HCT116 (cell line): ENCODE results near the gene EDDM13. TPM values are rescaled to one million over a fixed set of nuclear protein-coding genes. Genes with fewer than 3 reads are reported as not detected.

Experiments
- ATAC-seq: fragments of 200-7000 bp; cut with Tn5 transposase; 2 replicates; pipeline ENCODE4 v1.9.1; 2020; ENCODE audit warnings: mild to moderate bottlenecking, moderate library complexity
- BruUV-seq: library from RNA; stranded (reverse); fragments of 400-500 nt; replicated peaks from 2 replicates; lab custom pipeline; 2021; lab: Mats Ljungman, UMichigan
- CTCF ChIA-PET: fragments of 300-600 bp; sonication (Branson Sonifier 250); formaldehyde crosslinking; loops from one replicate; lab custom pipeline; 2021; ENCODE audit warnings: antibody characterized with exemption; lab: Charles Lee
- POLR2A ChIA-PET: fragments of 300-600, 350-600 bp; sonication (Branson Sonifier 250); formaldehyde crosslinking; loops from one replicate; lab custom pipeline; 2021; ENCODE audit warnings: antibody characterized with exemption; lab: Charles Lee
- RAD21 ChIA-PET, 2 experiments: fragments of 300-600 bp; sonication (Branson Sonifier 250); formaldehyde crosslinking; loops; one replicate each; lab custom pipeline; 2023; ENCODE audit warnings: low total read pairs in 2 of 2; ENCODE audit not compliant: uncharacterized antibody in 2 of 2, unreplicated experiment in 2 of 2, low non-redundant PET in 1 of 2; lab: Charles Lee
- DNase-seq: peaks from one replicate; pipeline ENCODE4 v3.0.0-alpha.2; 2010; ENCODE audit warnings: low read depth, low spot score
- H2AFZ ChIP-seq: fragments of 200-600 bp; shearing (Covaris generic), sonication (generic); 2 replicates; pipeline ENCODE4 v1.6.1; 2017; ENCODE audit warnings: low read depth, mixed run types, mixed read lengths, antibody characterized with exemption, low read length; ENCODE audit not compliant: poor library complexity, severe bottlenecking
- H3K27ac ChIP-seq: 2 replicates; pipeline ENCODE4 v1.5.1; 2012; ENCODE audit warnings: low read depth, low read length
- H3K27me3 ChIP-seq: fragments of 200-600 bp; sonication (generic); 2 replicates; pipeline ENCODE4 v1.6.1; 2016; ENCODE audit warnings: mixed run types, low read length, mixed read lengths; ENCODE audit not compliant: insufficient read depth
- H3K36me3 ChIP-seq, 2 experiments: fragments of 200-500 bp in 1 of 2; fragments of 200-600 bp in 1 of 2; sonication (Bioruptor generic) in 1 of 2; sonication (generic) in 1 of 2; 2 replicates each; pipeline versions ENCODE4 v1.5.1 to v1.6.1; 2014 to 2016; ENCODE audit warnings: low read length in 2 of 2, inconsistent platforms in 1 of 2, mixed read lengths in 1 of 2, mixed run types in 1 of 2; ENCODE audit not compliant: insufficient read depth in 2 of 2, control insufficient read depth in 1 of 2
- H3K4me1 ChIP-seq, 2 experiments: fragments of 200-600 bp in 1 of 2; sonication (generic) in 1 of 2; 2 replicates each; pipeline versions ENCODE4 v1.5.1 to v1.6.1; 2012 to 2017; ENCODE audit warnings: low read length in 2 of 2, inconsistent platforms in 1 of 2, mild to moderate bottlenecking in 1 of 2, mixed read lengths in 1 of 2, mixed run types in 1 of 2, moderate library complexity in 1 of 2; ENCODE audit not compliant: insufficient read depth in 2 of 2, control insufficient read depth in 1 of 2
- H3K4me2 ChIP-seq: fragments of 200-600 bp; sonication (generic); 2 replicates; pipeline ENCODE4 v1.6.1; 2017; ENCODE audit warnings: mixed run types, low read length, mixed read lengths
- H3K4me3 ChIP-seq, 2 experiments: fragments of 200-600 bp in 1 of 2; sonication (generic) in 1 of 2; replicated peaks in 1 of 2; 2 replicates each; pipeline ENCODE4 v1.5.1; 2011 to 2016; ENCODE audit warnings: low read length in 2 of 2, control low read depth in 1 of 2, low read depth in 1 of 2, mild to moderate bottlenecking in 1 of 2, mixed read lengths in 1 of 2, mixed run types in 1 of 2
- H3K79me2 ChIP-seq: fragments of 200-600 bp; sonication (generic); 2 replicates; pipeline ENCODE4 v1.6.1; 2017; ENCODE audit warnings: mild to moderate bottlenecking, mixed run types, low read length, moderate library complexity, mixed read lengths; ENCODE audit not compliant: insufficient read depth
- H3K9ac ChIP-seq: fragments of 200-600 bp; sonication (generic); 2 replicates; pipeline ENCODE4 v1.6.1; 2016; ENCODE audit warnings: low read length, mixed read lengths
- H3K9me2 ChIP-seq: fragments of 200-600 bp; sonication (generic), shearing (Covaris generic); 2 replicates; pipeline ENCODE4 v1.6.1; 2017; ENCODE audit warnings: mixed run types, mild to moderate bottlenecking, moderate library complexity; ENCODE audit not compliant: insufficient read depth
- H3K9me3 ChIP-seq, 2 experiments: fragments of 200-500 bp in 1 of 2; fragments of 200-600 bp in 1 of 2; sonication (Bioruptor generic) in 1 of 2; sonication (generic) in 1 of 2; 2 replicates each; pipeline ENCODE4 v1.6.1; 2014 to 2017; ENCODE audit warnings: low read length in 2 of 2, mixed read lengths in 2 of 2, inconsistent platforms in 1 of 2, low read depth in 1 of 2, mild to moderate bottlenecking in 1 of 2, mixed run types in 1 of 2, moderate library complexity in 1 of 2; ENCODE audit not compliant: control insufficient read depth in 1 of 2, insufficient read depth in 1 of 2
- H4K20me1 ChIP-seq: fragments of 200-600 bp; sonication (generic), shearing (Covaris generic); 2 replicates; pipeline ENCODE4 v1.6.1; 2017; ENCODE audit warnings: mixed run types, mild to moderate bottlenecking, moderate library complexity; ENCODE audit not compliant: insufficient read depth
- CBX3 ChIP-seq: IDR thresholded peaks from 2 replicates; pipeline ENCODE4 v1.6.1; 2012; ENCODE audit warnings: low read depth
- EGR1 ChIP-seq: IDR thresholded peaks from 2 replicates; pipeline ENCODE4 v1.6.1; 2012; ENCODE audit warnings: low read depth
- ELF1 ChIP-seq: IDR thresholded peaks from 2 replicates; pipeline ENCODE4 v1.6.1; 2012; ENCODE audit warnings: low read depth, borderline replicate concordance
- EZH2 ChIP-seq: fragments of 200-600 bp; sonication (generic); IDR thresholded peaks from 2 replicates; pipeline ENCODE4 v1.6.1; 2017; ENCODE audit warnings: antibody characterized with exemption, mixed run types
- EZH2phosphoT487 ChIP-seq: fragments of 200-600 bp; IDR thresholded peaks from 2 replicates; pipeline ENCODE4 v1.6.1; 2018; ENCODE audit warnings: antibody characterized with exemption, borderline replicate concordance
- JUND ChIP-seq: IDR thresholded peaks from 2 replicates; pipeline ENCODE4 v1.6.1; 2012
- POLR2AphosphoS5 ChIP-seq: IDR thresholded peaks from 2 replicates; pipeline ENCODE4 v1.6.1; 2011; ENCODE audit warnings: mild to moderate bottlenecking, low read depth, low read length, moderate library complexity
- SP1 ChIP-seq: IDR thresholded peaks from 2 replicates; pipeline ENCODE4 v1.6.1; 2012; ENCODE audit warnings: low read depth
- TCF7L2 ChIP-seq: IDR thresholded peaks from 2 replicates; pipeline ENCODE4 v1.7.0; 2011; ENCODE audit warnings: borderline replicate concordance, inconsistent platforms; ENCODE audit not compliant: insufficient read depth, insufficient read length; ENCODE audit errors: extremely low read depth
- YY1 ChIP-seq: IDR thresholded peaks from 2 replicates; pipeline ENCODE4 v1.6.1; 2011; ENCODE audit warnings: low read length, low read depth, moderate library complexity, mild to moderate bottlenecking; ENCODE audit not compliant: insufficient replicate concordance; ENCODE audit errors: extremely low read depth
- ZFX ChIP-seq: fragments of 450-650 bp; IDR thresholded peaks from 2 replicates; pipeline ENCODE4 v1.6.1; 2017
- ZNF274 ChIP-seq: fragments of 200-500 bp; sonication (Bioruptor generic); IDR thresholded peaks from 2 replicates; pipeline ENCODE4 v1.6.1; 2014; ENCODE audit warnings: mild to moderate bottlenecking, low read depth, low read length, inconsistent platforms
- intact Hi-C: fragments of 100-400 bp; cut with micrococcal nuclease; formaldehyde crosslinking; loops from 2 replicates; pipeline ENCODE4 v1.10.0; 2022
- total RNA-seq: library from RNA; stranded (reverse); gene quantifications from one replicate; pipeline ENCODE4 v1.2.1, GENCODE V29; 2021; ENCODE audit not compliant: unreplicated experiment
- TF ChIP-seq, protein P1 (sequence below): IDR thresholded peaks from 2 replicates; pipeline ENCODE4 v1.6.1; 2012
- TF ChIP-seq, protein P2 (sequence below): IDR thresholded peaks from 2 replicates; pipeline ENCODE4 v1.6.1; 2012; ENCODE audit warnings: low read depth
- TF ChIP-seq, protein P3 (sequence below): IDR thresholded peaks from 2 replicates; pipeline ENCODE4 v1.6.1; 2011; ENCODE audit warnings: mild to moderate bottlenecking, low read length, moderate library complexity; ENCODE audit not compliant: insufficient replicate concordance; ENCODE audit errors: extremely low read depth

The EDDM13 gene
- total RNA-seq, 1 experiment from 2014 or later, result not detected

DNA sequence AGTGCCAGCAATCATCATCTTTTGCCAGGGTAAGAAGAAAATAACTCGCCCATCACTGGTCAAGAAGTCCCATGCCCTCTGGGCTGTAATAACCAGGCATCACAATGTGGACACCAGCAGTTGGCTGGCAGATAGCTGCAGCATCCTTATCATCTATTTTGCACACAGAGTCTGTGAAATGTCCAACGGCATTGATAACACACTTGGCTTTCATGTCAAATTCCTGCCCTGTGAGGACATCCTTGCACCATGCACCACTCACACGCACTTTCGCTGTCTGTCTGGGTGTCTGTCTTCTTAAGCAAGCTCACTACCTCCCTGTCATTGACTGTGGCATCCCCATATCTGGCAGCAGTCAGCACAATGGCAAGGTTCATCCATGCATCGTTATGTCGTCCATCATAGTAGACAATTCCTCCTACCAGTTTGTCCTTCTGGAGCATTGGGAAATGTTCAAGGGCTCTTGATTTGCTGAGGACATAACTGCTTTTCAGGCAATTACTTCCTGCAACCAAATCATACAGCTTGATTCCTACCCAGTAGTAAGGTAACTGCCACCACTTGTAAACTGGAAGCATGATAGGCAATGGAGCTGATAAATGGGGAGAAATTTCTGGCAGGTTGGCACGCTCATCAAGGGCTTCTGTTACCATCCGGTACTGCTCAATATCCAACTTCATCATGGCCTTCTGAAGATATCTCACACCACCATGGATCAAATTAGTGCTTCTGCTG is 48.9 kb downstream of the EDDM13 start:
- BruUV-seq, result no TSS peak
- no peak for DNase-seq
- Histone ChIP-seq H3K27ac (no peak overlapping the region), H2AFZ (no peak overlapping the region), H3K9me2 (no peaks in the 10 kb centered on the region), H3K4me2 (no peak overlapping the region), H3K36me3 (no peaks in the 10 kb centered on the region), H3K9ac (no peak overlapping the region), H3K4me1 (no peaks in the 10 kb centered on the region), H3K79me2 (no peaks in the 10 kb centered on the region), H3K4me3 (no peak overlapping the region), H3K27me3 (no peaks in the 10 kb centered on the region), H4K20me1 (no peaks in the 10 kb centered on the region), H3K9me3 (no peaks in the 10 kb centered on the region)
- no peak for ATAC-seq
- POLR2A ChIA-PET, result no interaction called here
- CTCF ChIA-PET, result interaction anchor here (0.9 to 1.9 kb wide), 2 partner anchors 12 kb away, joined by 4 to 6 read pairs; no protein-coding TSS in a partner anchor
- intact Hi-C loops, result no loop called here
- RAD21 ChIA-PET, result interaction anchor here in 1 of 2 experiments (0.6 kb wide), 1 partner anchor 149 kb away, joined by 4 read pairs; no protein-coding TSS in a partner anchor
- no peak for TF ChIP-seq JUND
- no peak for TF ChIP-seq ZNF274
- TF ChIP-seq, protein P1, sequence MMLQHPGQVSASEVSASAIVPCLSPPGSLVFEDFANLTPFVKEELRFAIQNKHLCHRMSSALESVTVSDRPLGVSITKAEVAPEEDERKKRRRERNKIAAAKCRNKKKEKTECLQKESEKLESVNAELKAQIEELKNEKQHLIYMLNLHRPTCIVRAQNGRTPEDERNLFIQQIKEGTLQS, result no peak
- no peak for TF ChIP-seq TCF7L2
- TF ChIP-seq EZH2, result no peak
- no peak for TF ChIP-seq POLR2AphosphoS5
- TF ChIP-seq ELF1, result no peak
- no peak for TF ChIP-seq EZH2phosphoT487
- TF ChIP-seq EGR1, result no peak
- no peak for TF ChIP-seq SP1
- TF ChIP-seq YY1, result no peak
- TF ChIP-seq, protein P2, sequence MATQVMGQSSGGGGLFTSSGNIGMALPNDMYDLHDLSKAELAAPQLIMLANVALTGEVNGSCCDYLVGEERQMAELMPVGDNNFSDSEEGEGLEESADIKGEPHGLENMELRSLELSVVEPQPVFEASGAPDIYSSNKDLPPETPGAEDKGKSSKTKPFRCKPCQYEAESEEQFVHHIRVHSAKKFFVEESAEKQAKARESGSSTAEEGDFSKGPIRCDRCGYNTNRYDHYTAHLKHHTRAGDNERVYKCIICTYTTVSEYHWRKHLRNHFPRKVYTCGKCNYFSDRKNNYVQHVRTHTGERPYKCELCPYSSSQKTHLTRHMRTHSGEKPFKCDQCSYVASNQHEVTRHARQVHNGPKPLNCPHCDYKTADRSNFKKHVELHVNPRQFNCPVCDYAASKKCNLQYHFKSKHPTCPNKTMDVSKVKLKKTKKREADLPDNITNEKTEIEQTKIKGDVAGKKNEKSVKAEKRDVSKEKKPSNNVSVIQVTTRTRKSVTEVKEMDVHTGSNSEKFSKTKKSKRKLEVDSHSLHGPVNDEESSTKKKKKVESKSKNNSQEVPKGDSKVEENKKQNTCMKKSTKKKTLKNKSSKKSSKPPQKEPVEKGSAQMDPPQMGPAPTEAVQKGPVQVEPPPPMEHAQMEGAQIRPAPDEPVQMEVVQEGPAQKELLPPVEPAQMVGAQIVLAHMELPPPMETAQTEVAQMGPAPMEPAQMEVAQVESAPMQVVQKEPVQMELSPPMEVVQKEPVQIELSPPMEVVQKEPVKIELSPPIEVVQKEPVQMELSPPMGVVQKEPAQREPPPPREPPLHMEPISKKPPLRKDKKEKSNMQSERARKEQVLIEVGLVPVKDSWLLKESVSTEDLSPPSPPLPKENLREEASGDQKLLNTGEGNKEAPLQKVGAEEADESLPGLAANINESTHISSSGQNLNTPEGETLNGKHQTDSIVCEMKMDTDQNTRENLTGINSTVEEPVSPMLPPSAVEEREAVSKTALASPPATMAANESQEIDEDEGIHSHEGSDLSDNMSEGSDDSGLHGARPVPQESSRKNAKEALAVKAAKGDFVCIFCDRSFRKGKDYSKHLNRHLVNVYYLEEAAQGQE, result no peak
- TF ChIP-seq, protein P3, sequence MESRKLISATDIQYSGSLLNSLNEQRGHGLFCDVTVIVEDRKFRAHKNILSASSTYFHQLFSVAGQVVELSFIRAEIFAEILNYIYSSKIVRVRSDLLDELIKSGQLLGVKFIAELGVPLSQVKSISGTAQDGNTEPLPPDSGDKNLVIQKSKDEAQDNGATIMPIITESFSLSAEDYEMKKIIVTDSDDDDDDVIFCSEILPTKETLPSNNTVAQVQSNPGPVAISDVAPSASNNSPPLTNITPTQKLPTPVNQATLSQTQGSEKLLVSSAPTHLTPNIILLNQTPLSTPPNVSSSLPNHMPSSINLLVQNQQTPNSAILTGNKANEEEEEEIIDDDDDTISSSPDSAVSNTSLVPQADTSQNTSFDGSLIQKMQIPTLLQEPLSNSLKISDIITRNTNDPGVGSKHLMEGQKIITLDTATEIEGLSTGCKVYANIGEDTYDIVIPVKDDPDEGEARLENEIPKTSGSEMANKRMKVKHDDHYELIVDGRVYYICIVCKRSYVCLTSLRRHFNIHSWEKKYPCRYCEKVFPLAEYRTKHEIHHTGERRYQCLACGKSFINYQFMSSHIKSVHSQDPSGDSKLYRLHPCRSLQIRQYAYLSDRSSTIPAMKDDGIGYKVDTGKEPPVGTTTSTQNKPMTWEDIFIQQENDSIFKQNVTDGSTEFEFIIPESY, result no peak
- TF ChIP-seq ZFX, result no peak
- TF ChIP-seq CBX3, result no peak
